ENCODE results near the gene NRXN3.

NRXN3 gene

GRCh38 chr14:79638672-79639266, 1468.6 kb downstream of the NRXN3 start:
- ChIA-PET CTCF (no interaction called here), POLR2A (no interaction called here)
- no peaks in the 10 kb centered on the region for H3K9me3 ChIP-seq (ENCODE audit: control insufficient read depth, insufficient read depth, low read depth, low read length)
- 0 out of 2 replicates have a peak, but pooled peaks cover 4% of the 10 kb centered on the region for H3K4me1 ChIP-seq (ENCODE audit: control insufficient read depth, insufficient read depth, low read length)
- no peak overlapping the region for H3K4me3 ChIP-seq (ENCODE audit: low read depth, low read length)
- TF ChIP-seq ZBTB17 (tag by site-specific recombination; IDR thresholded peaks at IDR 0.05) (no peak), SP7 (tag by site-specific recombination; IDR thresholded peaks at IDR 0.05) (no peak), ZNF175 (tag by site-specific recombination; IDR thresholded peaks at IDR 0.05) (no peak), ZBTB49 (tag by site-specific recombination; IDR thresholded peaks at IDR 0.05; ENCODE audit: low read depth) (no peak), ZNF791 (tag by site-specific recombination; IDR thresholded peaks at IDR 0.05) (no peak), ZBTB7A (tag by site-specific recombination; IDR thresholded peaks at IDR 0.05; ENCODE audit: low read depth) (no peak), ZNF354C (tag by site-specific recombination; IDR thresholded peaks at IDR 0.05; ENCODE audit: borderline replicate concordance, low read depth) (no peak), TSHZ1 (tag by site-specific recombination; IDR thresholded peaks at IDR 0.05; ENCODE audit: borderline replicate concordance) (no peak), ZNF624 (tag by site-specific recombination; IDR thresholded peaks at IDR 0.05) (no peak), ZBTB11 (tag by site-specific recombination; conservative IDR thresholded peaks at IDR 0.05; ENCODE audit: low read depth) (no peak), ZNF350 (tag by site-specific recombination; IDR thresholded peaks at IDR 0.05) (no peak), ZNF221 (tag by site-specific recombination; IDR thresholded peaks at IDR 0.05; ENCODE audit: borderline replicate concordance) (no peak), KLF8 (tag by site-specific recombination; IDR thresholded peaks at IDR 0.05) (no peak), WT1 (tag by site-specific recombination; IDR thresholded peaks at IDR 0.05) (no peak), ZNF792 (tag by site-specific recombination; IDR thresholded peaks at IDR 0.05) (no peak), ZNF223 (tag by site-specific recombination; IDR thresholded peaks at IDR 0.05) (no peak), ZNF266 (tag by site-specific recombination; IDR thresholded peaks at IDR 0.05; ENCODE audit: low read depth) (no peak), ZNF488 (tag by site-specific recombination; IDR thresholded peaks at IDR 0.05) (no peak)
- no peak overlapping the region for H3K27ac ChIP-seq (ENCODE audit: extremely low read depth, low read depth, low read length)
- H3K36me3 ChIP-seq (ENCODE audit: control insufficient read depth in 2 of 2, insufficient read depth in 1 of 2, low read length in 2 of 2): no peaks in the 10 kb centered on the region
